Liver (tissue), 9 donors: ENCODE measurements around the gene SMOC2. TPM values are rescaled to one million over a fixed set of nuclear protein-coding genes. Genes with fewer than 3 reads are reported as not detected.

Experiments
- DNase-seq: peaks from one replicate; pipeline ENCODE4 v3.0.0-alpha.2; 2017; ENCODE audit warnings: low spot score
- H3K27ac ChIP-seq, 2 donors: one replicate each; pipeline ENCODE4 v1.7.0; 2013; ENCODE audit warnings: inconsistent platforms in 2 of 2, low read length in 2 of 2, control low read depth in 1 of 2, low read depth in 1 of 2, mild to moderate bottlenecking in 1 of 2
- H3K27me3 ChIP-seq, 4 donors: one replicate each; pipeline versions ENCODE4 v1.6.1 to v1.7.0; 2013; ENCODE audit warnings: low read length in 3 of 4, inconsistent platforms in 1 of 4, mild to moderate bottlenecking in 1 of 4, moderate library complexity in 1 of 4; ENCODE audit not compliant: control insufficient read depth in 4 of 4, insufficient read depth in 4 of 4
- H3K36me3 ChIP-seq, 4 donors: one replicate each; pipeline versions ENCODE4 v1.6.1 to v1.7.0; 2013; ENCODE audit warnings: low read length in 3 of 4, mild to moderate bottlenecking in 3 of 4, low read depth in 1 of 4, moderate library complexity in 1 of 4; ENCODE audit not compliant: control insufficient read depth in 4 of 4, insufficient read depth in 3 of 4
- H3K4me1 ChIP-seq, 4 donors: one replicate each; pipeline versions ENCODE4 v1.6.1 to v1.7.0; 2013; ENCODE audit warnings: low read length in 3 of 4, mild to moderate bottlenecking in 3 of 4, moderate library complexity in 1 of 4; ENCODE audit not compliant: control insufficient read depth in 4 of 4, insufficient read depth in 4 of 4
- H3K4me3 ChIP-seq, 3 donors: one replicate each; pipeline versions ENCODE4 v1.6.1 to v1.7.0; 2013; ENCODE audit warnings: low read length in 3 of 3, control low read depth in 1 of 3, low read depth in 1 of 3, mild to moderate bottlenecking in 1 of 3
- H3K9ac ChIP-seq, 2 donors: one replicate each; pipeline ENCODE4 v1.7.0; 2013; ENCODE audit warnings: low read length in 2 of 2, mild to moderate bottlenecking in 2 of 2, moderate library complexity in 2 of 2, control low read depth in 1 of 2, low read depth in 1 of 2
- H3K9me3 ChIP-seq, 4 donors: one replicate each; pipeline versions ENCODE4 v1.6.1 to v1.7.0; 2013; ENCODE audit warnings: low read length in 3 of 4; ENCODE audit not compliant: control insufficient read depth in 4 of 4
- CTCF ChIP-seq: fragments of 150-350 bp; IDR thresholded peaks from 2 replicates; pipeline ENCODE4 v1.5.1; 2017; ENCODE audit warnings: improper control_type of control experiment, low read depth, low read length; ENCODE audit not compliant: missing input control
- EGR1 ChIP-seq, 2 donors: IDR thresholded peaks; 2 replicates each; pipeline ENCODE4 v1.6.1; 2016 to 2018; ENCODE audit warnings: antibody characterized with exemption in 2 of 2, low read depth in 2 of 2
- FOXA2 ChIP-seq: IDR thresholded peaks from 2 replicates; pipeline ENCODE4 v1.6.1; 2016; ENCODE audit warnings: antibody characterized with exemption
- GABPA ChIP-seq, 2 donors: IDR thresholded peaks in 1 of 2; conservative IDR thresholded peaks in 1 of 2; 2 replicates each; pipeline ENCODE4 v1.6.1; 2016; ENCODE audit warnings: antibody characterized with exemption in 2 of 2, mild to moderate bottlenecking in 1 of 2, moderate library complexity in 1 of 2
- HNF4A ChIP-seq, 2 donors: conservative IDR thresholded peaks; 2 replicates each; pipeline ENCODE4 v1.6.1; 2016; ENCODE audit warnings: antibody characterized with exemption in 2 of 2, mild to moderate bottlenecking in 2 of 2
- HNF4G ChIP-seq: IDR thresholded peaks from 2 replicates; pipeline ENCODE4 v1.6.1; 2016; ENCODE audit warnings: antibody characterized with exemption
- JUND ChIP-seq, 2 donors: IDR thresholded peaks; 2 replicates each; pipeline ENCODE4 v1.6.1; 2016; ENCODE audit warnings: antibody characterized with exemption in 2 of 2
- MAX ChIP-seq: IDR thresholded peaks from 2 replicates; pipeline ENCODE4 v1.6.1; 2016; ENCODE audit warnings: antibody characterized with exemption
- RAD21 ChIP-seq, 2 donors: IDR thresholded peaks; 2 replicates each; pipeline ENCODE4 v1.6.1; 2016; ENCODE audit warnings: antibody characterized with exemption in 2 of 2, mild to moderate bottlenecking in 2 of 2
- RXRA ChIP-seq, 2 donors: IDR thresholded peaks; 2 replicates each; pipeline ENCODE4 v1.6.1; 2017 to 2018; ENCODE audit warnings: antibody characterized with exemption in 2 of 2, mild to moderate bottlenecking in 1 of 2
- TAF1 ChIP-seq: conservative IDR thresholded peaks from 2 replicates; pipeline ENCODE4 v1.6.1; 2016; ENCODE audit warnings: antibody characterized with exemption, mild to moderate bottlenecking
- YY1 ChIP-seq: IDR thresholded peaks from 2 replicates; pipeline ENCODE4 v1.6.1; 2016; ENCODE audit warnings: antibody characterized with exemption, mild to moderate bottlenecking
- WGBS: extraction: QIAGEN DNeasy Blood & Tissue Kit; methylation state at CpG from one replicate; pipeline ENCODE4 v1.1.7; 2013; 5-methylcytosine and 5-hydroxymethylcytosine counted together
- polyA plus RNA-seq, 2 donors: library from polyadenylated mRNA; stranded (reverse) in 1 of 2; unstranded in 1 of 2; fragments of 200-250 nt in 1 of 2; fragments of >200 nt in 1 of 2; fragmentation: Nextera tagmentation in 1 of 2; extraction: Ambion mirVana in 1 of 2; gene quantifications; one replicate each; pipeline versions ENCODE4 v1.2.1 to v1.2.3, GENCODE V29; 2013 to 2015
- total RNA-seq, 2 donors: library from RNA; depleted of rRNA; stranded (reverse); fragments of >200 nt; gene quantifications; one replicate each; pipeline ENCODE4 v1.2.3, GENCODE V29; 2014
- TF ChIP-seq, protein P1 (sequence below): IDR thresholded peaks from 2 replicates; pipeline ENCODE4 v1.6.1; 2016; ENCODE audit warnings: antibody characterized with exemption, mild to moderate bottlenecking
- TF ChIP-seq, protein P2 (sequence below): IDR thresholded peaks from 2 replicates; pipeline ENCODE4 v1.6.1; 2016; ENCODE audit warnings: antibody characterized with exemption
- TF ChIP-seq, protein P3 (sequence below): IDR thresholded peaks from 2 replicates; pipeline ENCODE4 v1.6.1; 2016; ENCODE audit warnings: antibody characterized with exemption
- donor health status: healthy.
- donor health status: healthy.
- donor health status: healthy.
- donor health status: healthy.
- donor health status: healthy.

SMOC2 gene
- total and polyA plus RNA-seq, 4 donors, result 0.23 to 1.9 (median 1.1) TPM

DNA sequence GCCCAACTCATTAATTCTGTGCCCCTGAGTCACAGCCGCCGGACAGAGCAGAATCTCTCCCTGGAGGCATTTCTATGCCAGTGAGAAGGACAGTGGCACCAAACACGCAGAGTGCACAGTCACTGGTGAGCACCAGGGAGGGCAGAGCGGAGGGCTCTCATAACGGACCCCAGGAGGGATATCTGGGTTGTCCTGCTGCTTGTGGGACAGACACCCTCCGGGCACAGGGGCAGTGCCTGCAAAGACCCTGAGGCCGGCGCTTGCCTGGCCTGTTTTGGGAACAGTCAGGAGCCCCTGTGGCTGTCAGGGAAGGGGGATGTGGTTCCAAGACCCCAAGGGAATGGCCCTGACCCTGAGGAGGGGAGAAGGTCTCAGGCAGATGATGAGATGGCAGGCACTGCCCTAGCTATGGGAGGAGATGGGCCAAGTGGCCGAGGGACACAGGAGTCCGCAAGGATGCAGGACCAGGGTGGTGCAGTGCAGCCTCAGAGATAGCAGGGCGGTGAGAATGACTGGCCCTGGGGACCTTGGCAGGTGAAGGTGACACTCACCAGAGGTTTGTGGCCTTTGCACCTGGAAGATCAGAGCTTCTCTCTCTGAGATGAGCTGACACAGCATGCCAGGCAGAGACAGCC is 270.8 kb downstream of the SMOC2 start:
- DNase-seq, result no peak
- no peaks in the 10 kb centered on the region for H3K4me1 ChIP-seq
- no peaks in the 10 kb centered on the region for H3K36me3 ChIP-seq
- no peaks in the 10 kb centered on the region for H3K27me3 ChIP-seq
- TF ChIP-seq, protein P1, sequence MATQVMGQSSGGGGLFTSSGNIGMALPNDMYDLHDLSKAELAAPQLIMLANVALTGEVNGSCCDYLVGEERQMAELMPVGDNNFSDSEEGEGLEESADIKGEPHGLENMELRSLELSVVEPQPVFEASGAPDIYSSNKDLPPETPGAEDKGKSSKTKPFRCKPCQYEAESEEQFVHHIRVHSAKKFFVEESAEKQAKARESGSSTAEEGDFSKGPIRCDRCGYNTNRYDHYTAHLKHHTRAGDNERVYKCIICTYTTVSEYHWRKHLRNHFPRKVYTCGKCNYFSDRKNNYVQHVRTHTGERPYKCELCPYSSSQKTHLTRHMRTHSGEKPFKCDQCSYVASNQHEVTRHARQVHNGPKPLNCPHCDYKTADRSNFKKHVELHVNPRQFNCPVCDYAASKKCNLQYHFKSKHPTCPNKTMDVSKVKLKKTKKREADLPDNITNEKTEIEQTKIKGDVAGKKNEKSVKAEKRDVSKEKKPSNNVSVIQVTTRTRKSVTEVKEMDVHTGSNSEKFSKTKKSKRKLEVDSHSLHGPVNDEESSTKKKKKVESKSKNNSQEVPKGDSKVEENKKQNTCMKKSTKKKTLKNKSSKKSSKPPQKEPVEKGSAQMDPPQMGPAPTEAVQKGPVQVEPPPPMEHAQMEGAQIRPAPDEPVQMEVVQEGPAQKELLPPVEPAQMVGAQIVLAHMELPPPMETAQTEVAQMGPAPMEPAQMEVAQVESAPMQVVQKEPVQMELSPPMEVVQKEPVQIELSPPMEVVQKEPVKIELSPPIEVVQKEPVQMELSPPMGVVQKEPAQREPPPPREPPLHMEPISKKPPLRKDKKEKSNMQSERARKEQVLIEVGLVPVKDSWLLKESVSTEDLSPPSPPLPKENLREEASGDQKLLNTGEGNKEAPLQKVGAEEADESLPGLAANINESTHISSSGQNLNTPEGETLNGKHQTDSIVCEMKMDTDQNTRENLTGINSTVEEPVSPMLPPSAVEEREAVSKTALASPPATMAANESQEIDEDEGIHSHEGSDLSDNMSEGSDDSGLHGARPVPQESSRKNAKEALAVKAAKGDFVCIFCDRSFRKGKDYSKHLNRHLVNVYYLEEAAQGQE, result no peak
- TF ChIP-seq EGR1 (IDR thresholded peaks at IDR 0.05; ENCODE audit: low read depth in 2 of 2) (no peak), FOXA2 (no peak), JUND (IDR thresholded peaks at IDR 0.05) (no peak), TAF1 (no peak), HNF4A (conservative IDR thresholded peaks at IDR 0.05) (no peak), RAD21 (IDR thresholded peaks at IDR 0.05) (no peak), HNF4G (no peak), CTCF (no peak), YY1 (no peak), GABPA (IDR thresholded peaks at IDR 0.05 in 1 of 2, conservative IDR thresholded peaks at IDR 0.05 in 1 of 2) (no peak), RXRA (IDR thresholded peaks at IDR 0.05) (no peak)
- TF ChIP-seq, protein P2, sequence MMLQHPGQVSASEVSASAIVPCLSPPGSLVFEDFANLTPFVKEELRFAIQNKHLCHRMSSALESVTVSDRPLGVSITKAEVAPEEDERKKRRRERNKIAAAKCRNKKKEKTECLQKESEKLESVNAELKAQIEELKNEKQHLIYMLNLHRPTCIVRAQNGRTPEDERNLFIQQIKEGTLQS, result no peak
- TF ChIP-seq, protein P3, sequence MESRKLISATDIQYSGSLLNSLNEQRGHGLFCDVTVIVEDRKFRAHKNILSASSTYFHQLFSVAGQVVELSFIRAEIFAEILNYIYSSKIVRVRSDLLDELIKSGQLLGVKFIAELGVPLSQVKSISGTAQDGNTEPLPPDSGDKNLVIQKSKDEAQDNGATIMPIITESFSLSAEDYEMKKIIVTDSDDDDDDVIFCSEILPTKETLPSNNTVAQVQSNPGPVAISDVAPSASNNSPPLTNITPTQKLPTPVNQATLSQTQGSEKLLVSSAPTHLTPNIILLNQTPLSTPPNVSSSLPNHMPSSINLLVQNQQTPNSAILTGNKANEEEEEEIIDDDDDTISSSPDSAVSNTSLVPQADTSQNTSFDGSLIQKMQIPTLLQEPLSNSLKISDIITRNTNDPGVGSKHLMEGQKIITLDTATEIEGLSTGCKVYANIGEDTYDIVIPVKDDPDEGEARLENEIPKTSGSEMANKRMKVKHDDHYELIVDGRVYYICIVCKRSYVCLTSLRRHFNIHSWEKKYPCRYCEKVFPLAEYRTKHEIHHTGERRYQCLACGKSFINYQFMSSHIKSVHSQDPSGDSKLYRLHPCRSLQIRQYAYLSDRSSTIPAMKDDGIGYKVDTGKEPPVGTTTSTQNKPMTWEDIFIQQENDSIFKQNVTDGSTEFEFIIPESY, result no peak
- no peaks in the 10 kb centered on the region for H3K9me3 ChIP-seq
- whole genome bisulfite sequencing, result 84% methylated on average over 11 of the region's 11 CpGs
- no peak overlapping the region for H3K9ac ChIP-seq
- H3K27ac ChIP-seq, result no peak overlapping the region
- no peak overlapping the region for H3K4me3 ChIP-seq

GRCh38 chr6:168712993-168713392 is 272.0 kb downstream of the SMOC2 start:
- Histone ChIP-seq H3K4me1 (no peaks in the 10 kb centered on the region), H3K4me3 (no peak overlapping the region), H3K9me3 (no peaks in the 10 kb centered on the region), H3K9ac (no peak overlapping the region), H3K36me3 (no peaks in the 10 kb centered on the region), H3K27me3 (no peaks in the 10 kb centered on the region), H3K27ac (no peak overlapping the region)
- TF ChIP-seq MAX (no peak), CTCF (no peak), FOXA2 (no peak)
- no peak for DNase-seq
- WGBS, result 59% methylated on average over 5 of the region's 5 CpGs
